Neural cell (in vitro differentiated cells): ENCODE measurements around the gene SLC35A4. TPM values are rescaled to one million over a fixed set of nuclear protein-coding genes. Genes with fewer than 3 reads are reported as not detected.
A peak's percentile ranks its signal among the peaks of the same experiment; 100 is the strongest.

Source experiments
- H2AFZ ChIP-seq: fragments of 200-600, 300-800 bp; sonication (generic), shearing (Covaris generic); 2 replicates; pipeline ENCODE4 v1.6.0; 2014; ENCODE audit warnings: low read depth, mild to moderate bottlenecking, antibody characterized with exemption, low read length, moderate library complexity
- H3F3A ChIP-seq: fragments of 200-600 bp; shearing (Covaris generic); 2 replicates; pipeline ENCODE4 v1.6.1; 2016; ENCODE audit warnings: mild to moderate bottlenecking, moderate library complexity, mixed read lengths, antibody characterized with exemption, low read length; ENCODE audit not compliant: insufficient read depth, poor library complexity, severe bottlenecking
- H3K27ac ChIP-seq: fragments of 200-600, 300-800 bp; sonication (generic), shearing (Covaris generic); 2 replicates; pipeline ENCODE4 v1.5.1; 2014; ENCODE audit warnings: mild to moderate bottlenecking, low read length, moderate library complexity
- H3K27me3 ChIP-seq: fragments of 300-800, 200-600 bp; sonication (generic), shearing (Covaris generic); 2 replicates; pipeline ENCODE4 v1.6.0; 2014; ENCODE audit warnings: mild to moderate bottlenecking, low read depth, low read length, moderate library complexity; ENCODE audit not compliant: insufficient read depth
- H3K36me3 ChIP-seq: fragments of 300-800, 200-600 bp; sonication (generic), shearing (Covaris generic); 2 replicates; pipeline ENCODE4 v1.5.1; 2014; ENCODE audit warnings: mild to moderate bottlenecking, antibody characterized with exemption, low read length, moderate library complexity; ENCODE audit not compliant: insufficient read depth
- H3K4me2 ChIP-seq: fragments of 300-800, 200-600 bp; sonication (generic), shearing (Covaris generic); 2 replicates; pipeline ENCODE4 v1.6.0; 2014; ENCODE audit warnings: mild to moderate bottlenecking, low read length
- H3K4me3 ChIP-seq: fragments of 300-800, 200-600 bp; sonication (generic), shearing (Covaris generic); 2 replicates; pipeline ENCODE4 v1.5.1; 2014; ENCODE audit warnings: mild to moderate bottlenecking, low read length, moderate library complexity
- H3K79me2 ChIP-seq: fragments of 200-600 bp; shearing (Covaris generic); replicated peaks from 2 replicates; pipeline ENCODE4 v1.6.0; 2014; ENCODE audit warnings: mild to moderate bottlenecking, low read length, moderate library complexity; ENCODE audit not compliant: insufficient read depth
- H3K9ac ChIP-seq: fragments of 300-800, 200-600 bp; sonication (generic), shearing (Covaris generic); 2 replicates; pipeline ENCODE4 v1.6.1; 2016; ENCODE audit warnings: mild to moderate bottlenecking, low read length, mixed read lengths
- H3K9me2 ChIP-seq: fragments of 200-600 bp; shearing (Covaris generic); 2 replicates; pipeline ENCODE4 v1.6.1; 2016; ENCODE audit warnings: mild to moderate bottlenecking, low read length, mixed read lengths; ENCODE audit not compliant: insufficient read depth
- H3K9me3 ChIP-seq: fragments of 200-600, 300-800 bp; sonication (generic), shearing (Covaris generic); 2 replicates; pipeline ENCODE4 v1.6.1; 2016; ENCODE audit warnings: mild to moderate bottlenecking, mixed run types, low read length, moderate library complexity, mixed read lengths
- H4K20me1 ChIP-seq: fragments of 200-600 bp; shearing (Covaris generic); 2 replicates; pipeline ENCODE4 v1.6.1; 2016; ENCODE audit warnings: mild to moderate bottlenecking, mixed run types; ENCODE audit not compliant: insufficient read depth
- EP300 ChIP-seq: fragments of 450-650 bp; conservative IDR thresholded peaks from 2 replicates; pipeline ENCODE4 v1.6.1; 2014; ENCODE audit warnings: antibody characterized with exemption, mild to moderate bottlenecking, moderate library complexity; ENCODE audit not compliant: poor library complexity, severe bottlenecking
- EZH2 ChIP-seq: fragments of 200-600, 300-800 bp; shearing (Covaris generic), sonication (generic); IDR thresholded peaks from 2 replicates; pipeline ENCODE4 v1.6.1; 2014; ENCODE audit warnings: antibody characterized with exemption, low read length, borderline replicate concordance, mild to moderate bottlenecking; ENCODE audit not compliant: insufficient read depth, poor library complexity, severe bottlenecking
- MXI1 ChIP-seq: fragments of 450-650 bp; conservative IDR thresholded peaks from 2 replicates; pipeline ENCODE4 v1.6.1; 2014; ENCODE audit warnings: antibody characterized with exemption, mild to moderate bottlenecking; ENCODE audit not compliant: poor library complexity, severe bottlenecking
- POLR2AphosphoS5 ChIP-seq: IDR thresholded peaks from 2 replicates; pipeline ENCODE4 v1.6.1; 2012
- RAD21 ChIP-seq: fragments of 450-650 bp; conservative IDR thresholded peaks from 2 replicates; pipeline ENCODE4 v1.6.1; 2014; ENCODE audit warnings: antibody characterized with exemption, mild to moderate bottlenecking, moderate library complexity
- SMC3 ChIP-seq: fragments of 450-650 bp; conservative IDR thresholded peaks from 2 replicates; pipeline ENCODE4 v1.6.1; 2014; ENCODE audit warnings: antibody characterized with exemption, mild to moderate bottlenecking, moderate library complexity; ENCODE audit not compliant: poor library complexity
- TAF1 ChIP-seq: IDR thresholded peaks from 2 replicates; pipeline ENCODE4 v1.6.1; 2012; ENCODE audit warnings: low read depth
- polyA plus RNA-seq: library from polyadenylated mRNA; depleted of rRNA; stranded (reverse); fragments of >200 nt; gene quantifications from 2 replicates; pipeline ENCODE4 v1.2.3, GENCODE V29; 2014
- TF ChIP-seq, protein P1 (sequence below): IDR thresholded peaks from 2 replicates; pipeline ENCODE4 v1.6.1; 2012; ENCODE audit warnings: borderline replicate concordance
- TF ChIP-seq, protein P2 (sequence below): fragments of 450-650 bp; IDR thresholded peaks from 2 replicates; pipeline ENCODE4 v1.5.1; 2014; ENCODE audit warnings: antibody characterized with exemption, mild to moderate bottlenecking, moderate library complexity; ENCODE audit not compliant: poor library complexity, severe bottlenecking

SLC35A4 gene
- polyA plus RNA-seq, 1 donor from 2014 or later = 8.1 TPM

DNA sequence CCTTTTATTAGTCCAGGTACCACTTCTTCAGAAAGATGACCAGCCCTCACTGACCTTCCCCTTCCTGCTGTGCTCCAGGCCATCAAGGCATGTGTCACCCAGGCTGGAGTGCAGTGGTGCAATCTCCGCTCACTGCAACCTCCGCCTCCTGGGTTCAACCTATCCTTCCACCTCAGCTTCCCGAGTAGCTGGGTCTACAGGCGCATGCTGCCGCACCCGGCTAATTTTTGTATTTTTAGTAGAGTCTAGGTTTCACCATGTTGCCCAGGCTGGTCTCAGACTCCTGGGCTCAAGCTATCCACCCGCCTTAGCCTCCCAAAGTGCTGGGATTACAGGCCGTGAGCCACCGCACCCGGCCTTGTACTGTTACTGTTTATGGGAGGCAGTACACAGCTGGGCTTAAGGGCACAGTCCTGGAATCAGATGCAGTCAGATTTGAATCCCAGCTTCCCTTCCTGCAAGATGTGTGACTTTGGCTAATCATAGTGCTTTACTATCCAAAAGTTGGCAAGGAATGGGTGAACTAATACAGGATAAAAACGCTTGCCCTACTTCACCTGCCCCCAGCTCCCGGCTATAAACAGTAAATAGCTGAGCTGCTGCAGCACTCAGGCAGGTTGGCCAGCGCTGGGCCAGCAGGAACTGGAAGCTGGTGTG is 17.6 kb upstream of the SLC35A4 start:
- Histone ChIP-seq H3K27me3 (no peaks in the 10 kb centered on the region), H2AFZ (no peak overlapping the region), H3K36me3 (no peaks in the 10 kb centered on the region), H3K9ac (peak overlapping the region; percentile 9), H3K27ac (no peak overlapping the region), H4K20me1 (no peaks in the 10 kb centered on the region), H3K4me2 (no peak overlapping the region), H3F3A (no peaks in the 10 kb centered on the region), H3K79me2 (no peaks in the 10 kb centered on the region), H3K4me3 (peak overlapping the region; percentile 54), H3K9me2 (no peaks in the 10 kb centered on the region), H3K9me3 (no peaks in the 10 kb centered on the region)
- TF ChIP-seq SMC3 (no peak), TAF1 (no peak), RAD21 (no peak), EP300 (no peak), POLR2AphosphoS5 (no peak), EZH2 (no peak), MXI1 (no peak)
- TF ChIP-seq, protein P1, sequence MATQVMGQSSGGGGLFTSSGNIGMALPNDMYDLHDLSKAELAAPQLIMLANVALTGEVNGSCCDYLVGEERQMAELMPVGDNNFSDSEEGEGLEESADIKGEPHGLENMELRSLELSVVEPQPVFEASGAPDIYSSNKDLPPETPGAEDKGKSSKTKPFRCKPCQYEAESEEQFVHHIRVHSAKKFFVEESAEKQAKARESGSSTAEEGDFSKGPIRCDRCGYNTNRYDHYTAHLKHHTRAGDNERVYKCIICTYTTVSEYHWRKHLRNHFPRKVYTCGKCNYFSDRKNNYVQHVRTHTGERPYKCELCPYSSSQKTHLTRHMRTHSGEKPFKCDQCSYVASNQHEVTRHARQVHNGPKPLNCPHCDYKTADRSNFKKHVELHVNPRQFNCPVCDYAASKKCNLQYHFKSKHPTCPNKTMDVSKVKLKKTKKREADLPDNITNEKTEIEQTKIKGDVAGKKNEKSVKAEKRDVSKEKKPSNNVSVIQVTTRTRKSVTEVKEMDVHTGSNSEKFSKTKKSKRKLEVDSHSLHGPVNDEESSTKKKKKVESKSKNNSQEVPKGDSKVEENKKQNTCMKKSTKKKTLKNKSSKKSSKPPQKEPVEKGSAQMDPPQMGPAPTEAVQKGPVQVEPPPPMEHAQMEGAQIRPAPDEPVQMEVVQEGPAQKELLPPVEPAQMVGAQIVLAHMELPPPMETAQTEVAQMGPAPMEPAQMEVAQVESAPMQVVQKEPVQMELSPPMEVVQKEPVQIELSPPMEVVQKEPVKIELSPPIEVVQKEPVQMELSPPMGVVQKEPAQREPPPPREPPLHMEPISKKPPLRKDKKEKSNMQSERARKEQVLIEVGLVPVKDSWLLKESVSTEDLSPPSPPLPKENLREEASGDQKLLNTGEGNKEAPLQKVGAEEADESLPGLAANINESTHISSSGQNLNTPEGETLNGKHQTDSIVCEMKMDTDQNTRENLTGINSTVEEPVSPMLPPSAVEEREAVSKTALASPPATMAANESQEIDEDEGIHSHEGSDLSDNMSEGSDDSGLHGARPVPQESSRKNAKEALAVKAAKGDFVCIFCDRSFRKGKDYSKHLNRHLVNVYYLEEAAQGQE = no peak
- TF ChIP-seq, protein P2, sequence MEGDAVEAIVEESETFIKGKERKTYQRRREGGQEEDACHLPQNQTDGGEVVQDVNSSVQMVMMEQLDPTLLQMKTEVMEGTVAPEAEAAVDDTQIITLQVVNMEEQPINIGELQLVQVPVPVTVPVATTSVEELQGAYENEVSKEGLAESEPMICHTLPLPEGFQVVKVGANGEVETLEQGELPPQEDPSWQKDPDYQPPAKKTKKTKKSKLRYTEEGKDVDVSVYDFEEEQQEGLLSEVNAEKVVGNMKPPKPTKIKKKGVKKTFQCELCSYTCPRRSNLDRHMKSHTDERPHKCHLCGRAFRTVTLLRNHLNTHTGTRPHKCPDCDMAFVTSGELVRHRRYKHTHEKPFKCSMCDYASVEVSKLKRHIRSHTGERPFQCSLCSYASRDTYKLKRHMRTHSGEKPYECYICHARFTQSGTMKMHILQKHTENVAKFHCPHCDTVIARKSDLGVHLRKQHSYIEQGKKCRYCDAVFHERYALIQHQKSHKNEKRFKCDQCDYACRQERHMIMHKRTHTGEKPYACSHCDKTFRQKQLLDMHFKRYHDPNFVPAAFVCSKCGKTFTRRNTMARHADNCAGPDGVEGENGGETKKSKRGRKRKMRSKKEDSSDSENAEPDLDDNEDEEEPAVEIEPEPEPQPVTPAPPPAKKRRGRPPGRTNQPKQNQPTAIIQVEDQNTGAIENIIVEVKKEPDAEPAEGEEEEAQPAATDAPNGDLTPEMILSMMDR = no peak

DNA sequence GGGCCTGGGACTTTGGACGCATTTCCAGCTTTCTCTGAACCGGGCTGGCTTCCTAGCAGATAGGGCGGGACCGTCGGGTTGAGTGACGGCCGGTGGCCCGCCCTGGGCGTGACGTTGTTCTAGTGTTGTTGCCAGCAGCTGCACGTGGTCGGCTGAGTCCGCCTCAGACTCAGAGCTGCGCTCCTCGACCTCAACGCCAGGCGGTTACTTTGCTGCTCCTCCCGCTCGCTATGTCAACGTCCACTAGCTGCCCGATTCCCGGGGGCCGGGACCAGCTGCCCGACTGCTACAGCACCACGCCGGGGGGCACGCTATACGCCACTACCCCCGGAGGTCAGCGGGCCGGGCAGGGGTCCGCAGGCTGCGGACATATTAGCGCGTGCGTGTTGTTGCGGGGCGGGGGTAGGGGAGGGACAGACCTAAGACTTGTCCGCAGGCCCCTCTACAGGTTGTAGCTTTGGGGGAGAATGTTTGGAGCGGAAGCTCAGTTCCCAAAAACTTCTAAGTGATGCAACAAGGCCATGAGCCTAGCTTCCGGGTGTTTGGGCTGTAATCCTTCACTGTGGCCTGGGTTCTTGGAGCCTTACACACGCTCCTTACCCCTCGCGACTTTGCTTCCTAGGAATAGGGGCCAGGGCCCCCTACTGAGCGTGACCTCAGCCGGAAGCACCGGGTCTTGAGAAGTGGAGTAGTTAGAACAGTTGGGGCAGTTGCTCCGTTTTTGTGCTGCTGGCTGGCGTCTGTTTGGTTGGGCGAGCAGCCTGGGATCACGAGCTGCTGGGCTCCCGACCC is 16.9 kb upstream of the SLC35A4 start, which contains the start of gene EIF4EBP3:
TSS of gene EIF4EBP3 (plus strand) at position 155 of the 792 bp plus-strand sequence. CDS start at position 231, 76 bp downstream.
- Histone ChIP-seq H3K4me2 (no peak within 1 kb of the TSS), H3K9me2 (no peaks in the 10 kb centered on the region), H3F3A (no peaks in the 10 kb centered on the region), H3K4me3 (peak within 1 kb of the TSS; percentile 54), H3K9ac (peak within 1 kb of the TSS; percentile 9), H3K36me3 (no peaks in the 10 kb centered on the region), H3K27me3 (no peaks in the 10 kb centered on the region), H3K9me3 (no peaks in the 10 kb centered on the region), H3K79me2 (peaks cover 2% of the 10 kb centered on the region), H2AFZ (no peak within 1 kb of the TSS), H3K27ac (no peak within 1 kb of the TSS), H4K20me1 (no peaks in the 10 kb centered on the region)
- TF ChIP-seq MXI1 = peak; percentile 27
- TF ChIP-seq POLR2AphosphoS5 = peak; percentile 32
- TF ChIP-seq, protein P2 = peak; percentile 47
- peak; percentile 23 for TF ChIP-seq RAD21
- TF ChIP-seq EP300 = no peak
